Large intestine (tissue), 12 donors: ENCODE measurements around the gene SLC2A1. TPM values are rescaled to one million over a fixed set of nuclear protein-coding genes. Genes with fewer than 3 reads are reported as not detected.
A peak's percentile ranks its signal among the peaks of the same experiment; 100 is the strongest.

Experiments
- DNase-seq, 2 donors: peaks; one replicate each; pipeline versions ENCODE4 v3.0.0 to v3.0.0-alpha.2; 2013
- H3K27ac ChIP-seq: one replicate; pipeline ENCODE4 v1.5.1; 2013; ENCODE audit warnings: low read length
- H3K27me3 ChIP-seq: 2 replicates; pipeline ENCODE4 v1.6.1; 2013; ENCODE audit warnings: low read length; ENCODE audit not compliant: control insufficient read depth, insufficient read depth
- H3K36me3 ChIP-seq: 2 replicates; pipeline ENCODE4 v1.6.1; 2013; ENCODE audit warnings: low read length; ENCODE audit not compliant: control insufficient read depth, insufficient read depth
- H3K4me1 ChIP-seq: one replicate; pipeline ENCODE4 v1.6.1; 2013; ENCODE audit warnings: low read length; ENCODE audit not compliant: control insufficient read depth, insufficient read depth
- H3K4me3 ChIP-seq: one replicate; pipeline ENCODE4 v1.5.1; 2013; ENCODE audit warnings: low read length
- H3K9me3 ChIP-seq: one replicate; pipeline ENCODE4 v1.6.1; 2013; ENCODE audit warnings: mild to moderate bottlenecking, low read depth, low read length, moderate library complexity; ENCODE audit not compliant: control insufficient read depth
- WGBS: methylation state at CpG from one replicate; pipeline ENCODE4 v1.1.5; 2013; ENCODE audit warnings: low lambda C conversion rate; ENCODE audit not compliant: insufficient coverage; 5-methylcytosine and 5-hydroxymethylcytosine counted together
- long read RNA-seq, 11 donors: transcript quantifications; one replicate each; lab custom pipeline, GENCODE V29; 2026
- polyA plus RNA-seq: library from polyadenylated mRNA; unstranded; fragments of 120-200 nt; gene quantifications from one replicate; pipeline ENCODE4 v1.2.1, GENCODE V29; 2013

The SLC2A1 gene
- polyA plus RNA-seq: 58.7 TPM
- long read RNA-seq, donor 1, partial matches to known transcripts: 0 of 5 reads
- long read RNA-seq, donor 1, other reads (novel, unspliced or antisense): 0 of 5 reads
- long read RNA-seq, donor 2, transcript SLC2A1-203 (10 exons, 3,670 nt): major isoform, 16 of 18 reads
- long read RNA-seq, donor 2, partial matches to known transcripts: 0 of 18 reads
- long read RNA-seq, donor 2, other reads (novel, unspliced or antisense): 0 of 18 reads
- long read RNA-seq, donor 3: 0 reads
- long read RNA-seq, donor 4, partial matches to known transcripts: 0 of 3 reads
- long read RNA-seq, donor 4, other reads (novel, unspliced or antisense): 0 of 3 reads
- long read RNA-seq, donor 5, transcript SLC2A1-203 (10 exons, 3,670 nt): major isoform, 8 of 10 reads
- long read RNA-seq, donor 5, partial matches to known transcripts: 0 of 10 reads
- long read RNA-seq, donor 5, other reads (novel, unspliced or antisense): 0 of 10 reads
- long read RNA-seq, donor 6, transcript SLC2A1-203 (10 exons, 3,670 nt): major isoform, 7 of 8 reads
- long read RNA-seq, donor 6, partial matches to known transcripts: 0 of 8 reads
- long read RNA-seq, donor 6, other reads (novel, unspliced or antisense): 0 of 8 reads
- long read RNA-seq, donor 7, partial matches to known transcripts: 0 of 2 reads
- long read RNA-seq, donor 7, other reads (novel, unspliced or antisense): 0 of 2 reads
- long read RNA-seq, donor 8, transcript SLC2A1-203 (10 exons, 3,670 nt): major isoform, 13 of 16 reads
- long read RNA-seq, donor 8, partial matches to known transcripts: 0 of 16 reads
- long read RNA-seq, donor 8, other reads (novel, unspliced or antisense): 0 of 16 reads
- long read RNA-seq, donor 9, partial matches to known transcripts: 0 of 4 reads
- long read RNA-seq, donor 9, other reads (novel, unspliced or antisense): 0 of 4 reads
- long read RNA-seq, donor 10, transcript SLC2A1-203 (10 exons, 3,670 nt): major isoform, 6 of 17 reads
- long read RNA-seq, donor 10, partial matches to known transcripts: 11 of 17 reads
- long read RNA-seq, donor 10, other reads (novel, unspliced or antisense): 0 of 17 reads
- long read RNA-seq, donor 11, transcript SLC2A1-203 (10 exons, 3,670 nt): major isoform, 6 of 7 reads
- long read RNA-seq, donor 11, partial matches to known transcripts: 0 of 7 reads
- long read RNA-seq, donor 11, other reads (novel, unspliced or antisense): 0 of 7 reads

DNA sequence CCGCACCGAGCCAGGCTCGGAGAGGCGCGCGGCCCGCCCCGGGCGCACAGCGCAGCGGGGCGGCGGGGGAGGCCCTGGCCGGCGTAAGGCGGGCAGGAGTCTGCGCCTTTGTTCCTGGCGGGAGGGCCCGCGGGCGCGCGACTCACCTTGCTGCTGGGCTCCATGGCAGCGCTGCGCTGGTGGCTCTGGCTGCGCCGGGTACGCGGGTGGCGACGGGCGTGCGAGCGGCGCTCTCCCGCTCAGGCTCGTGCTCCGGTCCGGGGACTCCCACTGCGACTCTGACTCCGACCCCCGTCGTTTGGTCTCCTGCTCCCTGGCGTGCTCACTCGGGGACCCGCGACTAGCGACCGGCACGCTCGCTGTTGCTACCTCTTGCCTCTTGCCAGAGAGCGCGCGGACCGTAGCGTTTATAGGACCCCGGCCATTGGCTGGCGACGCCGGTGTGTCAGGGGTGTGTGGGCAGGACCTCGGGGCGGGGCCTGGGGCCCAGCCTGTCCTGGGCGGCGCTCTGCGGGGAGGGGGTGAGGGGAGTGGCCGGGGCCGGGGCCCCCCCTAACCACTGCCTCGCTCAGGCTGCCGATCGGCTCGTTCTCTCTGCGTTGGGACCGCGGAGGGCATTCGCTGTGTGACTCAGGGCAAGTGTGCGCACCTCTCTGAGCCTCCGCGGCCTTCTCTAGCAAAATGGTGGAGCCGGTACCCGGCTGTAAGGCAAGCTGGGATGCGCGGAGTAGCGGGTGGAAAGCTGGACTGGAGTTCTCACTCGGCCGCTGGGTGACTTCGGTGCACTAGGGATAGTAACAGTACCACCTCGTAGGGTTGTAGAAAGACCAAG is at the start of gene SLC2A1:
SLC2A1 (minus strand) TSS at position 381 of the 832 bp plus-strand sequence; CDS start at position 164, 217 bp downstream.
- no peaks in the 10 kb centered on the region for H3K36me3 ChIP-seq
- no CpG with 5 or more reads among the region's 87 CpGs for WGBS
- H3K27me3 ChIP-seq: no peaks in the 10 kb centered on the region

DNA sequence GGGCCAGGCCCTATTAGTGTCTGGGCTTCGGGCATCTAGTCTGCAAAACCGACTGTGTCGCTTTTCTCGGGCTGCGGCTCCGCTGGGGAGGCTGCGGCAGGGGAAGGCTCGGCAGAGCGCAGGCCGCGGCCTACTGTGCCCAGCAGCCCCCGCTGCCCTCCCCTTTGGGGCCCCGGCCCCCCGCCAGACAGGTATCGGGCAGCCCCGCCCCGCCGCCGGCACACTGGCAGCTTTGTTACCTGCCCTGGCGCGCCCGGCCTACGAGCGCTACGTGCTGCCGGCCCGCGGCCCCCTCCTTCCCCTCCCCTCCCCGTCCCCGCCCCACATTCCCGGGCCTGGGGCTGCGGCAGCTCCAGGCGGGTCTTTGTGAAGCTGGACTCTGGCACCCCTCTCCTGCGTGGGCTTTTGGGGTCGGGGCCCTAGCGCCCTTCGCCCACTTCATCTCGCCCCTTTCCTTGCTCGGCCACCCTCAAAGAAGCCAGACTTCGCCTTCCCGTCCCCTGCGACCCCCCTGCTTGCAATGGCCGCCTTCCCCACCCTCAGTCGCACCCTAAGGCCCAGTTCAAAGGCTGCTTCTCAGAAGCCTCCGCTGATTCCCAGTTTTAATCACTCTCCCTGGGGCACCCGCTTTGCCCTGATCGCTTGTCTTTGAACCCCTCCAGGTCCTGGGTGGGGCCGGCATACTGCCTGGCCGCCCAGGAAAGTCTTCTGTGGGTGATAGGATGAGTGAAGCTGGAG is 48.9 kb upstream of the SLC2A1 start:
- no CpG with 5 or more reads among the region's 49 CpGs for WGBS
- DNase-seq: peak; percentile 86 to 95
- no peaks in the 10 kb centered on the region for H3K27me3 ChIP-seq
- H3K4me1 ChIP-seq: peaks cover 35% of the 10 kb centered on the region
- no peaks in the 10 kb centered on the region for H3K9me3 ChIP-seq
- H3K27ac ChIP-seq: peak overlapping the region; percentile 91
- H3K36me3 ChIP-seq: no peaks in the 10 kb centered on the region
- H3K4me3 ChIP-seq: peak overlapping the region; percentile 25

More for the DNA sequence above, at the start of gene SLC2A1:
- Histone ChIP-seq H3K27ac (peak within 1 kb of the TSS; percentile 89), H3K4me3 (peak within 1 kb of the TSS; percentile 91), H3K9me3 (no peaks in the 10 kb centered on the region), H3K4me1 (peaks cover 31% of the 10 kb centered on the region)
- DNase-seq: peak; percentile 92 to 95

DNA sequence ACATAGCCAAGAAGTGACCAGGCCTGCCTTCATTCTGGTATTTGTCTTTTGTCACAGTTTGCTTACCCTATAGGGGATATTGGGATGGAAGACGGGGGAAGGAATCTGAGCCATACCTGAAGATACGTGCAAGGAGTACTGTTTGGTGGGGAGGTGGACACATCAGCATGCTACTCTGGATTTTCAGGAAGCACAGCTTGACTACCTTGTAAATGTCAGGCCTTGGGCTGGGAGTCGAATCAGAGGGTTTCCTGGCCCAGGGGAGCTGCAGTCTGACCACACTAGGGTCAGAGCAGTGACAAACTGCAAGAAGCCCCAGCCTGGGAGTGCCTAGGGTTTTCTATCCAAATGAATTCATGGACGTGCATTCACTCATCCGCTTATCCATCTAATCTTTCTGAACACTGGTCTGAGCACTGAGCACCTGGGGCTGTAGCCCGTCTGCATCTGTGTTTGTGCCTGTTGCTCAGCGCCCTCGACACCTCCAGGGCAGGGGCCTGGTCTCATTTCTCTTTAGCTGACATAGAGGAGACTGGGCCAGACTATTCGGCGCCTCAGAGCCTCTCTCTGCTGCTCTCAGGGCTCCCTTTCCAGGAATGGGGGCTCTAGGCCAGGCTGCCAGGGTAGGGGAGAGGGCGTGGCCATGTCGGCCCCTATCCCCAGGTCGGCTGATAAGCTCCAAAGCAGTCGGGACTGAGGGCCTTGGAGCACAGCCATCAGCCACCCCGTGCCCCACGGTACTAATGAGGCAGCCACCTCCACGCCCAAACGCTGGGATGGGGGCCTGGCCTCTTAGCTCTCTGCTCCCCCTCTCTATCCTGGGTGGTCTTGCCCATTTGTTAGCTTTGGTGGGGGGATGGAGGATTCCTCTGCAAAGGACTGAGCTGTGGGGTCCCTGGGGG is 47.0 kb upstream of the SLC2A1 start:
- Histone ChIP-seq H3K9me3 (no peaks in the 10 kb centered on the region), H3K36me3 (no peaks in the 10 kb centered on the region), H3K27ac (peak overlapping the region; percentile 11), H3K27me3 (no peaks in the 10 kb centered on the region), H3K4me3 (no peak overlapping the region), H3K4me1 (peaks cover 42% of the 10 kb centered on the region)
- peak in 1 of 2 donors; percentile 53 for DNase-seq
- WGBS: no CpG with 5 or more reads among the region's 18 CpGs

DNA sequence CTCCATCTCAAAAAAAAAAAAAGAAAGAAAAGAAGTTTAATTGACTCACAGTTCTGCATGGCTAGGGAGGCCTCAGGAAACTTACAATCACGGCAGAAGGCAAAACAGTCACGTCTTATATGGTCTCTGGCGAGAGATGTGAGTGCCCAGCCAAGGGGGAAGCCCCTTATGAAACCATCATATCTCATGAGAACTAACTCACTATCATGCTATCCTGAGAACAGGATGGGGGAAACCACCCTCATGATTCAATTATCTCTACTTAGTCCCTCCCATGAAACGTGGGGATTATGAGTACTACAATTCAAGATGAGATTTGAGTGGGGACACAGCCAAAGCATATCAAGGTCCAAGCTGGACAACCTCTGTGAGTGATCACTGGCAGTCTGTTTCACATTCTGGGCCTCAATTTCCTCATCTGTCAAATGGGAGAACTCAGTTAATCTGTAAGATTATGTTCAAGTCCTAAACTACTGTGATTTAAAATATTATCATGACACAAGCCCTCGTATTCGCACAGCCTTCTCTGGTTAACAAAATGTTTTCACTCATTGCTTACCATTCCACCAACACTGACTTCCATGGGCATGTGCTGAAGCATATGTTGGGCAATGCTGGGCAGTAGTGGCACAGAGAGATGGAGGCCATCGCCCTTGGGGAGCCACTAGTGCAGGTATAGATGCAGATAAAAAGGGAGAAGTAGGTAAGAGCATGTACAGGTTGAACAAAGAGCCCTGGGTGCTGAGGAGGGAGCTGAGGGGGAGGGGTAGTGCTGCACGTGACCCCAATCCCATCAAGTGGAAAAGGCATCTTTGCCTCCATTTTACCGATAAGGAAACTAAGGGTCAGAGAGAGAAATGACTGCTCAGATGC is 46.2 kb upstream of the SLC2A1 start:
- Histone ChIP-seq H3K9me3 (no peaks in the 10 kb centered on the region), H3K36me3 (no peaks in the 10 kb centered on the region), H3K27ac (no peak overlapping the region), H3K27me3 (no peaks in the 10 kb centered on the region), H3K4me1 (peaks cover 49% of the 10 kb centered on the region), H3K4me3 (no peak overlapping the region)
- DNase-seq: no peak
- no CpG with 5 or more reads among the region's 9 CpGs for WGBS

DNA sequence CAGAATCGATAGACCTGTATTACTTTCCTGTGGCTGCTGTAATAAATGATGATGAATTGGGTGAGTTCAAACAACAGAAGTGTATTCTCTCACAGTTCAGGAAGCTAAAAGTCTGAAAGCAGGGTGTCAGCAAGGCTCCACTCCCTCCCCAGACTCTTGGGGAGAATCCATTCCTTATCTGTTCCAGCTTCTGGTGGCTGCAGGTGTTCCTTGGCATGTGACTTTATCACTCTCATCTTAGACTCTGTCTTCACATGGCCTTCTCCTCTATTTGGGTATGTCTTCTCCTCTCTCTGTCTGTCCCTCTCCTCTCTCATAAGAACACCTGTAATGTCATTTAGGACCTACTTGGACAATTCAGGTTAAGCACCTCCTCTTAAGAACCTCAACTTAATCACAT is 44.1 kb upstream of the SLC2A1 start:
- Histone ChIP-seq H3K4me1 (peaks cover 46% of the 10 kb centered on the region), H3K36me3 (no peaks in the 10 kb centered on the region), H3K27me3 (no peaks in the 10 kb centered on the region), H3K27ac (peak overlapping the region; percentile 68), H3K4me3 (no peak overlapping the region), H3K9me3 (no peaks in the 10 kb centered on the region)
- DNase-seq: peak in 1 of 2 donors; percentile 55
- WGBS: no CpG with 5 or more reads among the region's 1 CpG

DNA sequence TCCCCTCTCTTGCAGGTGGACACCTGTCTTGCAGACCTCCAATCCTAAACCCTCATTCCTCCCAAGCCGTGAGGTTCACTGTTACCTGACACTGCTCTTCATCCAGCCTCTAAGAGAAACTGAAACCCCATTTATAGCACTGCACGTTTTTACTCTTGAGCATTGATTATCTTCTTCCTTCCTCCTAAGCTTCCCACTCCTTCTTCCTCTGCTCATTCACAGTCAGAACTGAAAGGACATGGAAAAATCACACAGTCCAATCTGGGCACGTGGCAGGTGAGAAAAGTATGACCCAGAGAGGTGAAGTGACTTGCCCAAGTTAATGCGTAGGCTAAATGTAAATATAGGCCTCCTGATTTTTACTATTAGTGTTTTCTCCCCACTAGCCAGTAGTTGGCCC is 43.4 kb upstream of the SLC2A1 start:
- Histone ChIP-seq H3K27ac (peak overlapping the region; percentile 68), H3K4me3 (no peak overlapping the region)
- peak; percentile 47 to 82 for DNase-seq

DNA sequence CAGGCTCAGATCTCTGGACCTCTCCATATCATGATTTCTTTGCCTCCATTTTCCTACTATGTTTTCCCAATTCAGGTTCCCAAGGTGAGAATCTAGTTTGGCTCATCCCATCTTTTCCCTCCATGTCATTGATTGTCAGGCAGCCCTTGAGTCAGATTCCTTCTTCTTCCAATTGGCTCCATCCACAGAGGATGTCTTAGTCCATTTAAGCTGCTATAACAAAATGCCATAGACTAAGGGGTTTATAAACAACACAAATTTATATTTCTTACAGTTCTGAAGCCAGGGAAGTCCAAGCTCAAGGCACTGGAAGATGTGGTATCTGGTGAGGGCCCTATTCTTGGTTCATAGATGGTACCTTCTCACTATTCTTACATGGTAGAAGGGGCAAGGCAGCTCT is 42.8 kb upstream of the SLC2A1 start:
- DNase-seq: no peak
- peaks cover 42% of the 10 kb centered on the region for H3K4me1 ChIP-seq
- no peaks in the 10 kb centered on the region for H3K36me3 ChIP-seq
- H3K9me3 ChIP-seq: no peaks in the 10 kb centered on the region
- no peaks in the 10 kb centered on the region for H3K27me3 ChIP-seq
- no peak overlapping the region for H3K4me3 ChIP-seq
- H3K27ac ChIP-seq: no peak overlapping the region

More for the DNA sequence above, 43.4 kb upstream of the SLC2A1 start:
- 0% methylated on average over 1 of the region's 4 CpGs for WGBS
- peaks cover 42% of the 10 kb centered on the region for H3K4me1 ChIP-seq
- H3K9me3 ChIP-seq: no peaks in the 10 kb centered on the region
- no peaks in the 10 kb centered on the region for H3K36me3 ChIP-seq
- H3K27me3 ChIP-seq: no peaks in the 10 kb centered on the region

DNA sequence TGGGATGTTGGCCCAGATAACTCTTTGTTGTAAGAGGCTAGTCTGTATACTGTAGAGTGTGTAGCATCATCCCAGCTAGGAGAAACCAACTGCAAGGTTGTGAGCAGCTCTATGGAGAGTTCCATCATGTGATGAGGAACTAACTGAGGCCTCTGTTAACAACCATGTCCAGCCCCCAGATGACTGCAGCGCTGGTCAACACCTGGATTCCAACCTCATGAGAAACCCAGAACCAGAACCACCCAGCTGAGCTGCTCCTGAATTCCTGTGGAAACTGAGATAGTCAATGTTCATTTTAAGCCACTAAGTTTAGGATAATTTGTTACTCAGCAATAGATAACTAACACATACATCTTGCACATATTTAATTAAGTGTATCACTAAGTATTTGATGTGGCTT is 41.6 kb upstream of the SLC2A1 start:
- H3K27ac ChIP-seq: peak overlapping the region; percentile 90
- peaks cover 38% of the 10 kb centered on the region for H3K4me1 ChIP-seq
- WGBS: no CpG with 5 or more reads among the region's 1 CpG

More for the DNA sequence above, 41.6 kb upstream of the SLC2A1 start:
- no peaks in the 10 kb centered on the region for H3K36me3 ChIP-seq
- no peak for DNase-seq
- no peaks in the 10 kb centered on the region for H3K27me3 ChIP-seq
- H3K9me3 ChIP-seq: no peaks in the 10 kb centered on the region
- H3K4me3 ChIP-seq: no peak overlapping the region
